Nasal cavity respiratory epithelium epithelial cell of viscerocranial mucosa (primary cell): ENCODE data around the gene SMCO3. TPM values are rescaled to one million over a fixed set of nuclear protein-coding genes. Genes with fewer than 3 reads are reported as not detected.

ENCODE experiments used
- total RNA-seq: library from RNA; depleted of rRNA; stranded (reverse); fragments of >200 nt; gene quantifications from 2 replicates; pipeline ENCODE4 v1.2.3, GENCODE V29; 2014

Gene SMCO3
- total RNA-seq, result not detected in 2 replicates

GRCh38 chr12:14814014-14814413 lies at the start of gene SMCO3:
Gene SMCO3 (minus strand): TSS chr12:14814182. CDS start chr12:14806680, 7,502 bp downstream.

GRCh38 chr12:14843425-14843887 lies 29.5 kb upstream of the SMCO3 start, which contains the start of gene ART4:
Gene ART4 (minus strand): TSS chr12:14843526. CDS start chr12:14843113, 413 bp downstream.

GRCh38 chr12:14803011-14803829 lies 10.8 kb downstream of the SMCO3 start, which contains the start of the genes C12orf60 and WBP11:
Gene C12orf60 (plus strand): TSS chr12:14803670. CDS start chr12:14822936, 19,266 bp downstream.
Gene WBP11 (minus strand): TSS chr12:14803478. CDS start chr12:14801383, 2,095 bp downstream.

Other genes starting within 250 kb of the SMCO3 start
- gene PLBD1, start 246.3 kb downstream of the SMCO3 start, total RNA-seq, result 3.4 TPM in 2 replicates
- under 0.01 TPM in 1 of 2 replicates, not detected in the other for gene GUCY2C, start 117.6 kb downstream of the SMCO3 start, total RNA-seq
- gene WBP11, start 10.7 kb downstream of the SMCO3 start, total RNA-seq, result 9.6 and 14.9 TPM in 2 replicates
- 1.3 and 2.7 TPM in 2 replicates for gene C12orf60, start 10.5 kb downstream of the SMCO3 start, total RNA-seq
- gene ART4, start 29.3 kb upstream of the SMCO3 start, total RNA-seq, result not detected in 2 replicates
- gene MGP, start 71.7 kb upstream of the SMCO3 start, total RNA-seq, result not detected in 2 replicates
- gene ERP27, start 124.4 kb upstream of the SMCO3 start, total RNA-seq, result 0.34 and 3.6 TPM in 2 replicates
- gene ARHGDIB, start 147.4 kb upstream of the SMCO3 start, total RNA-seq, result 0.68 and 4.8 TPM in 2 replicates
- not detected in 2 replicates for gene PDE6H, start 158.9 kb upstream of the SMCO3 start, total RNA-seq